Left kidney (tissue), 1 donor: ENCODE results near the gene TCP10L. TPM values are rescaled to one million over a fixed set of nuclear protein-coding genes. Genes with fewer than 3 reads are reported as not detected.

Source experiments
- polyA plus RNA-seq: library from polyadenylated mRNA; unstranded; fragments of 120-200 nt; gene quantifications from one replicate; pipeline ENCODE4 v1.2.1, GENCODE V29; 2013; ENCODE audit not compliant: insufficient read length

The TCP10L gene
- polyA plus RNA-seq, 1 donor, result 2.0 TPM

Other genes starting within 250 kb of the TCP10L start
- 14.9 TPM for gene URB1, start 192.5 kb downstream of the TCP10L start, polyA plus RNA-seq
- 2.4 TPM for gene EVA1C, start 172.8 kb downstream of the TCP10L start, polyA plus RNA-seq
- 68.0 TPM for gene CFAP298, start 26.9 kb upstream of the TCP10L start, polyA plus RNA-seq
- 19.4 TPM for gene SYNJ1, start 142.5 kb upstream of the TCP10L start, polyA plus RNA-seq
- 120 TPM for gene PAXBP1, start 186.2 kb upstream of the TCP10L start, polyA plus RNA-seq